Progenitor cell of endocrine pancreas (in vitro differentiated cells): ENCODE data around the gene RAD18. TPM values are rescaled to one million over a fixed set of nuclear protein-coding genes. Genes with fewer than 3 reads are reported as not detected.

ENCODE experiments used
- DNase-seq: peaks from one replicate; pipeline ENCODE4 v3.0.0; 2021; ENCODE audit warnings: low spot score; ENCODE audit not compliant: unreplicated experiment
- H3K27ac Mint-ChIP-seq: 2 replicates; pipeline ENCODE4 v1.8.0; 2021; ENCODE audit warnings: mild to moderate bottlenecking, moderate library complexity, mixed read lengths
- H3K27me3 Mint-ChIP-seq: 2 replicates; pipeline ENCODE4 v1.8.0; 2021; ENCODE audit warnings: mixed read lengths
- H3K36me3 Mint-ChIP-seq: 2 replicates; pipeline ENCODE4 v1.8.0; 2022; ENCODE audit warnings: mixed read lengths; ENCODE audit not compliant: insufficient read depth
- H3K4me1 Mint-ChIP-seq: 2 replicates; pipeline ENCODE4 v1.8.0; 2021; ENCODE audit warnings: low read depth, mixed read lengths
- H3K4me3 Mint-ChIP-seq: 2 replicates; pipeline ENCODE4 v1.8.0; 2021; ENCODE audit warnings: low read depth, mild to moderate bottlenecking, moderate library complexity, mixed read lengths
- H3K9me3 Mint-ChIP-seq: 2 replicates; pipeline ENCODE4 v1.8.0; 2021; ENCODE audit warnings: low read depth, mixed read lengths
- total RNA-seq: library from RNA; stranded (reverse); gene quantifications from 2 replicates; pipeline ENCODE4 v1.2.1, GENCODE V29; 2021
- TF ChIP-seq, protein P1 (sequence below): fragments of 200-600 bp; sonication (generic); IDR thresholded peaks from one replicate; pipeline ENCODE4 v1.5.0; 2021; ENCODE audit warnings: antibody characterized with exemption, mild to moderate bottlenecking; ENCODE audit not compliant: unreplicated experiment

RAD18 gene
- total RNA-seq, 1 donor from 2014 or later: 14.4 TPM

DNA sequence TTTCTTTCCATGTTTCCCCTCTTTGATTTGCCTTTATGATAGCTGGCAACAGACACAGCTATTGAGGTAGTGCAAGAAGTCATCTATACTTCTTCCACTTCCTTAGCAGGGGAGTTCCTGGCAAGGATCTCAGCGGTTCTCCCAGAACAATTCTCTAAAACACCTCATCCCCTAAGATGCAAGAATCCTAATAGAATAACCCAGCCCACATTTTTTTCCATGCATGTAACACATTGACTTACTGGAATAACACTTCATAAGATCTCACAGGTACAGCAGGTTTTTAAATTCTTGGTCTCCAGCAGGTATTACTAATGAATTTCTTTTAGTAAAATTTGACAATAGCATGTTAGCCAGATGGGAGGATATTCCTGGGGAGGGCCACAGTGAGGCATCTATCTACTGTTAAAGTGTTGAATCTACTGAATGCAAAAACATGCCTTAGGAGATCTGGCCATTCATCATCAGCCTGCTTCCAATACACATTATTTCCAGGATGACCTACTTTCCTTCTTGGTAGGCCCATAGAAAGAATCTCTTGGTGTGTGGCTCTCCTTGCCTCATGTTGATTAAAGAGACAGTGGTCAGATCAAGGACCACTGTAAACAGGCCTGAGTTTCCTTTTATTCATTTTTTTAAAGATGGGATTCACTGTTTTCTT is 78.5 kb downstream of the RAD18 start:
- Mint-ChIP-seq H3K36me3 (peaks cover 10% of the 10 kb centered on the region), H3K27me3 (no peaks in the 10 kb centered on the region), H3K9me3 (peaks cover 7% of the 10 kb centered on the region), H3K4me3 (no peak overlapping the region), H3K27ac (no peak overlapping the region), H3K4me1 (peaks cover 5% of the 10 kb centered on the region)
- TF ChIP-seq, protein P1, sequence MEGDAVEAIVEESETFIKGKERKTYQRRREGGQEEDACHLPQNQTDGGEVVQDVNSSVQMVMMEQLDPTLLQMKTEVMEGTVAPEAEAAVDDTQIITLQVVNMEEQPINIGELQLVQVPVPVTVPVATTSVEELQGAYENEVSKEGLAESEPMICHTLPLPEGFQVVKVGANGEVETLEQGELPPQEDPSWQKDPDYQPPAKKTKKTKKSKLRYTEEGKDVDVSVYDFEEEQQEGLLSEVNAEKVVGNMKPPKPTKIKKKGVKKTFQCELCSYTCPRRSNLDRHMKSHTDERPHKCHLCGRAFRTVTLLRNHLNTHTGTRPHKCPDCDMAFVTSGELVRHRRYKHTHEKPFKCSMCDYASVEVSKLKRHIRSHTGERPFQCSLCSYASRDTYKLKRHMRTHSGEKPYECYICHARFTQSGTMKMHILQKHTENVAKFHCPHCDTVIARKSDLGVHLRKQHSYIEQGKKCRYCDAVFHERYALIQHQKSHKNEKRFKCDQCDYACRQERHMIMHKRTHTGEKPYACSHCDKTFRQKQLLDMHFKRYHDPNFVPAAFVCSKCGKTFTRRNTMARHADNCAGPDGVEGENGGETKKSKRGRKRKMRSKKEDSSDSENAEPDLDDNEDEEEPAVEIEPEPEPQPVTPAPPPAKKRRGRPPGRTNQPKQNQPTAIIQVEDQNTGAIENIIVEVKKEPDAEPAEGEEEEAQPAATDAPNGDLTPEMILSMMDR: no peak
- no peak for DNase-seq

DNA sequence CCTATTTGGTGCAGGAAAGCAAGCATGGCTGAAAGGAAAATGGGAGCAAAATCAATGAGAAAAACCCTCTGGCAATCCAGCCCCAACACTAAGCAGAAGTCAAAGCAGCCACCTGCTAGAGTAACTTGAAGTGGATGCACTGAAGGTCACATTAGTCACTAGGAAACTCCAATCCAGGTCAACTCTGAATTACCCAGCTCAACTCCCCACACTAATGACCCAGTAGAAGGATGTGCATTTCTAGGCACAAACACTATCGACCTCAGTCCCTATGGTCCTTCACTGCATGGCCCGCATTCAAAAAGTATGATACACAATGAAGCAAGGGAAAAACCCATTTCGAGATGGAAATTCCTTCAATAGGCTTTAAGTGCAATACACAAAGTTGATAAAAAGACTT is 80.6 kb downstream of the RAD18 start:
- Mint-ChIP-seq H3K4me3 (no peak overlapping the region), H3K4me1 (peaks cover 8% of the 10 kb centered on the region), H3K36me3 (peaks cover 10% of the 10 kb centered on the region), H3K27me3 (no peaks in the 10 kb centered on the region), H3K9me3 (peaks cover 7% of the 10 kb centered on the region), H3K27ac (no peak overlapping the region)
- TF ChIP-seq, protein P1: no peak
- DNase-seq: no peak

DNA sequence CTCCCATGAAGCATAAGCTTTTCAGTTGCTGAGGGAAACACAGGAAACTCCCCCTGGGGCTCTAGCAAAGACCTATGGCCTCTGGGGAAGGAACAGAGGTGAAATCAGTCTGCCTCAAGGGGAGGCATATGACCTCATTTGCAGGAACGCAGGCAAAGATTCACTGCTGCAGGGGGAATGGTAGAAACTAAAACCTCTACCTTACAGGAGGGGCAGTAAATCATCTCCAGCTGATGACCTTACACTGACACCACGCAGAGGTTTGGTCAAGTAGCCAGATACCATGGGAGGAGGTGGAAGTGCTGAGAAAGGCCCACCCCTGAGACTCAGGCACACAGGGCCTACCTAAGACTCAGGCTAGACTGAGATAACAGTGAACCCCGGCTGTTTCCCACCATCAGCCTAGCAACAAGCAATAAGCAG is 81.1 kb downstream of the RAD18 start:
- Mint-ChIP-seq H3K27me3 (no peaks in the 10 kb centered on the region), H3K4me1 (peaks cover 8% of the 10 kb centered on the region), H3K4me3 (no peak overlapping the region), H3K9me3 (peaks cover 7% of the 10 kb centered on the region), H3K27ac (no peak overlapping the region), H3K36me3 (peaks cover 10% of the 10 kb centered on the region)
- DNase-seq: no peak
- TF ChIP-seq, protein P1: no peak

DNA sequence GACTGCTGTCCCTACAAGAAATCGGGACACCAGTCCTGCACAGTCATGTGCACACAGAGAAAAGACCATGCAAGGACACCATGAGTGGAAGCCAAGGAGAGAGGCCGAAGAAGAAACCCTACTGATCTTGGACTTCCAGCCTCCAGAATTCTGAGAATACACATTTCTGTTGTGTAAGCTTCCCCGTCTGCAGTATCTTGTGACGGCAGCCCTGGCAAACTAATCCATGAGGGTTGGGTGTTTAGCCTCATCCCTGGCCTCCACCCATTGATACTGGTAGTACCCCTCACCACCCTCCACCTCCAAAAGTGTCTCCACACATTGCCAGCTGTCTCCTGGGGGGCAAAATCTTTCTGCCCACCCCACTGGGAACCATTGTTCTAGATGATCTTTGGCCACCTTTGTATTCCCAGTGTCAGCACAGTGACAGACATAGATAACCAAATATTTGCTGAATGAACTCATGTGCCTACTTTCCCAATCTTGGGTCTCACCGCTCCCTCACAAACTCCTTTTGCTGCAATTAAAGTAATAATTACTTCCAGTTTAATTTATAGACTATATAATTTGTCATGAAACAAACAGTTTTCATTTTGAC is 83.8 kb downstream of the RAD18 start:
- no peak overlapping the region for H3K27ac Mint-ChIP-seq

DNA sequence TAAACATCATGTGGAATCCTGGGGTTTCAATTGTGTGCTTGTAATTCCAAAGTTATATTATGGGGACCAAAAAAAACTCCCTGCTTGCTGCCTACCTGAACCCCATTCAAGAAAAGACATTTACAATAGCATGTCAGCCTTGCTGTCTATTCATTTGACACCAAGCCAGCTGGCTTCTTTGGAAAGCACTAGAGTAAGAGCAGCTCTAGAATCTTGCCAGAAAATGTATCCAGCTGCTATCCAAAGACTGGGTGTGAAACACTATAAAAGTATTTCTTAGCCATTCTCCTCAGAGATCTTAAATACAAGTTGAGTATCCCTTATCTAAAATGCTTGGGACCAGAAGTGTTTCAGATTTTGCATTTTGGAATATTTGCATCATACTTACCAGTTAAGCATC is 87.4 kb downstream of the RAD18 start:
- TF ChIP-seq, protein P1: no peak
- H3K9me3 Mint-ChIP-seq: no peaks in the 10 kb centered on the region
- no peak for DNase-seq
- H3K4me3 Mint-ChIP-seq: no peak overlapping the region
- no peaks in the 10 kb centered on the region for H3K36me3 Mint-ChIP-seq
- peaks cover 5% of the 10 kb centered on the region for H3K4me1 Mint-ChIP-seq
- no peaks in the 10 kb centered on the region for H3K27me3 Mint-ChIP-seq
- H3K27ac Mint-ChIP-seq: no peak overlapping the region

More for the DNA sequence above, 83.8 kb downstream of the RAD18 start:
- H3K4me1 Mint-ChIP-seq: peaks cover 10% of the 10 kb centered on the region
- peaks cover 7% of the 10 kb centered on the region for H3K36me3 Mint-ChIP-seq
- peaks cover 5% of the 10 kb centered on the region for H3K9me3 Mint-ChIP-seq
- no peaks in the 10 kb centered on the region for H3K27me3 Mint-ChIP-seq
- H3K4me3 Mint-ChIP-seq: no peak overlapping the region
- TF ChIP-seq, protein P1: no peak
- DNase-seq: no peak
